Measurements from ENCODE around the gene PDRG1. TPM values are rescaled to one million over a fixed set of nuclear protein-coding genes. Genes with fewer than 3 reads are reported as not detected.

Gene PDRG1
- total RNA-seq, 6 experiments from 2014 or later, result 4.5 to 6.6 (median 4.9) TPM

GRCh38 chr20:31969991-31970390 is 18.1 kb upstream of the PDRG1 start:
- Histone ChIP-seq H3K4me3 (no peak overlapping the region), H3K36me3 (no peaks in the 10 kb centered on the region), H3K27me3 (no peaks in the 10 kb centered on the region), H3K9me3 (no peaks in the 10 kb centered on the region), H3K27ac (no peak overlapping the region), H3K4me1 (no peaks in the 10 kb centered on the region)
- intact Hi-C loops (cut with DNase I), result no loop called here
- no peak for DNase-seq
- 18% methylated on average over 4 of the region's 5 CpGs for WGBS (ENCODE audit: insufficient coverage, low coverage, low lambda C conversion rate, missing lambda C conversion rate)
- TF ChIP-seq CTCF (IDR thresholded peaks at IDR 0.05) (no peak), POLR2A (IDR thresholded peaks at IDR 0.05) (no peak)
- no peak for ATAC-seq

GRCh38 chr20:31968291-31969126 is 16.7 kb upstream of the PDRG1 start:
- H3K36me3 ChIP-seq, result no peaks in the 10 kb centered on the region
- no peak overlapping the region for H3K27ac ChIP-seq
- DNase-seq, result peak; percentile 55 to 69 (median 67)
- no peaks in the 10 kb centered on the region for H3K4me1 ChIP-seq
- intact Hi-C loops (cut with DNase I), result no loop called here
- no peaks in the 10 kb centered on the region for H3K9me3 ChIP-seq
- WGBS (ENCODE audit: insufficient coverage, low coverage, low lambda C conversion rate, missing lambda C conversion rate), result 4% methylated on average over 13 of the region's 57 CpGs
- H3K27me3 ChIP-seq, result no peaks in the 10 kb centered on the region
- H3K4me3 ChIP-seq, result no peak overlapping the region
- peak; percentile 75 to 93 (median 82) for ATAC-seq
- no peak for TF ChIP-seq POLR2A (IDR thresholded peaks at IDR 0.05)
- no peak for TF ChIP-seq CTCF (IDR thresholded peaks at IDR 0.05)

DNA sequence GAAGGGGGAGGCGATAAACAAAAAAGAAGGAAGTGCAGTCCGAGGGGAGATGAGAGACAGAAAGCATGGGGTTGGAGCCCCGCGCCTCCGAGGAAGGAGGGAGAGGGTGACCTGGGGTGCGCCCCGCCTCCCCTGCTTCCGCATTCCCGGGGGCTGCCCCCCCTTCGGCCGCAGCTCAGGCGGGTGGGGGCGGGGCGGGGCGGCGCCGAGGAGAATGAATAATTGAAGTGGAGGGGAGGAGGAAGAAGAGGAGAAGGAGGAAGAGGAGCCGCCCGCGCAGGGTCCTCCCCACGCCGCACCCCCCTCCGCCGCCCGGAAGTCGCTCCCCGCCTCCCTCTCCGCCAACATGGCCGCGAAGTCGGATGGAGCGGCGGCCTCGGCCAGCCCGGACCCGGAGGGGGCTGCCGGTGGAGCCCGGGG is 16.0 kb upstream of the PDRG1 start, which contains the start of gene XKR7:
Gene XKR7 (plus strand): TSS at position 322 of the 420 bp plus-strand sequence. CDS start 25 bp downstream, at position 347.
- Histone ChIP-seq H3K27me3 (no peaks in the 10 kb centered on the region), H3K4me3 (no peak within 1 kb of the TSS), H3K36me3 (no peaks in the 10 kb centered on the region), H3K9me3 (no peaks in the 10 kb centered on the region), H3K27ac (no peak within 1 kb of the TSS), H3K4me1 (no peaks in the 10 kb centered on the region)
- intact Hi-C loops (cut with DNase I), result no loop called here
- DNase-seq (no peak), ATAC-seq (peak in 1 of 4 donors; percentile 10)
- 1% methylated on average over 9 of the region's 38 CpGs for WGBS (ENCODE audit: insufficient coverage, low coverage, low lambda C conversion rate, missing lambda C conversion rate)
- TF ChIP-seq POLR2A (IDR thresholded peaks at IDR 0.05) (no peak), CTCF (IDR thresholded peaks at IDR 0.05) (no peak)

DNA sequence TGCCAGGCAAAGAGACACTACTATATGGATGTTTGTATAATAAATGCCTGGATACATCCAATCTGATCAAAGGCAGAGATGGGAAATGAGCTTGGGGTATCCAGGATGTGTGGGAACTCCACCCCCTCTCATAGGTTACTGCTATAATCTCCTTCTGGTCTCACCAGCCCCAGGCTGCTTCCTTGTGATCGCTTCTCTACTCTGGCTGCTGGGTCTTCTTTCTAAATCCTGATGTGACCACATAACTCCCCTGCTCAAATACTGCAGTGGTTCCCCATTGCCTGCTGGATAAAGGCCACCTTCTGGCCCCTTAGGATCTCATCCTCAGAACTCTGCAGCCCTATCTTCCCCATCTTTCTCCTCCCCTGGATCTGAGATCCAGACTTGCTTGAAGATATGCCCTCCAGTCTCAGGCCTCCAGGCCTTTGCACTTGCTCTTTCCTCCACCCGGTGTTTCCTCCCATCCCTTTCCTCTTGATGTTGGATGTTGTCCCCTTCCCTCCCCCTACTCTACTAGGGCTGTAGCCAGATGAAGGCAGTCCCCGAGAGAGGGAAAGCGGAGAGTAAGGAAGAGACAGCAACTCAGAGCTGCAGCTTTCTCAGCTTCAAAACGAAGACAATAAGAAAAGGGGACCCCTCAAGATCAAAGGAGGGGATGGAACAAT is 15.3 kb upstream of the PDRG1 start:
- WGBS (ENCODE audit: insufficient coverage, low coverage, low lambda C conversion rate, missing lambda C conversion rate), result 6% methylated on average over 5 of the region's 5 CpGs
- H3K36me3 ChIP-seq, result no peaks in the 10 kb centered on the region
- no peaks in the 10 kb centered on the region for H3K4me1 ChIP-seq
- intact Hi-C loops (cut with DNase I), result no loop called here
- H3K27me3 ChIP-seq, result no peaks in the 10 kb centered on the region
- no peak overlapping the region for H3K4me3 ChIP-seq
- TF ChIP-seq POLR2A (IDR thresholded peaks at IDR 0.05), result no peak
- TF ChIP-seq CTCF (IDR thresholded peaks at IDR 0.05), result no peak
- DNase-seq, result no peak
- no peaks in the 10 kb centered on the region for H3K9me3 ChIP-seq
- H3K27ac ChIP-seq, result no peak overlapping the region
- ATAC-seq, result no peak

Measured in right lobe of liver (tissue), 6 donors.